GM12878 (cell line): ENCODE data around the gene IFNL1. TPM values are rescaled to one million over a fixed set of nuclear protein-coding genes. Genes with fewer than 3 reads are reported as not detected.
"Not testable (repeated sequence)": the region's sequence is repeated elsewhere in the genome, so short reads cannot be mapped to it uniquely, and the experiment has no call there.

ENCODE experiments used
- ATAC-seq: fragments of 200-7000 bp; cut with Tn5 transposase; 3 replicates; pipeline ENCODE4 v1.9.1; 2020; ENCODE audit warnings: mild to moderate bottlenecking, moderate library complexity
- BruUV-seq: library from RNA; stranded (reverse); fragments of 400-500 nt; replicated peaks from 2 replicates; lab custom pipeline; 2021; lab: Mats Ljungman, UMichigan
- CTCF ChIA-PET: fragments of 300-600 bp; sonication (Branson Sonifier 250); formaldehyde crosslinking; extraction: SDS; loops from one replicate; lab custom pipeline; 2021; ENCODE audit warnings: inconsistent platforms; lab: Yijun Ruan, JAX
- POLR2A ChIA-PET: fragments of 350-600 bp; formaldehyde crosslinking; extraction: SDS; loops from one replicate; lab custom pipeline; 2021; ENCODE audit warnings: inconsistent platforms; lab: Charles Lee
- RAD21 ChIA-PET: fragments of 300-600 bp; sonication (Branson Sonifier 250); formaldehyde crosslinking; loops from one replicate; lab custom pipeline; 2023; ENCODE audit warnings: antibody characterized with exemption; ENCODE audit not compliant: unreplicated experiment; lab: Charles Lee
- SMC1A ChIA-PET: fragments of 300-600 bp; sonication (Branson Sonifier 250); formaldehyde crosslinking; loops from one replicate; lab custom pipeline; 2023; ENCODE audit not compliant: unreplicated experiment, uncharacterized antibody; lab: Charles Lee
- DNase-seq: peaks from one replicate; pipeline ENCODE4 v3.0.0-alpha.2; 2011; ENCODE audit warnings: low read depth, low spot score
- FAIRE-seq: peaks from 3 replicates; lab custom pipeline; 2011; peaks lifted over from hg19 to GRCh38; lab: Jason Lieb, UNC
- H2AFZ ChIP-seq: 2 replicates; pipeline ENCODE4 v1.6.0; 2011; ENCODE audit warnings: low read depth, low read length, control low read depth; ENCODE audit not compliant: control insufficient read depth
- H3K27ac ChIP-seq: 2 replicates; pipeline ENCODE4 v1.5.1; 2011; ENCODE audit warnings: control low read depth; ENCODE audit not compliant: control insufficient read depth, insufficient read depth
- H3K27me3 ChIP-seq, 2 experiments: replicated peaks in 1 of 2; 2 replicates each; pipeline versions ENCODE4 v1.6.0 to v1.6.1; 2011; ENCODE audit warnings: low read length in 1 of 2; ENCODE audit not compliant: control insufficient read depth in 2 of 2, insufficient read depth in 2 of 2
- H3K36me3 ChIP-seq, 2 experiments: 2 replicates each; pipeline ENCODE4 v1.5.1; 2011; ENCODE audit warnings: low read length in 1 of 2; ENCODE audit not compliant: control insufficient read depth in 2 of 2, insufficient read depth in 2 of 2
- H3K4me1 ChIP-seq: 2 replicates; pipeline ENCODE4 v1.6.1; 2011; ENCODE audit warnings: mild to moderate bottlenecking, low read length, moderate library complexity, mixed read lengths; ENCODE audit not compliant: control insufficient read depth, insufficient read depth
- H3K4me2 ChIP-seq: 2 replicates; pipeline ENCODE4 v1.6.0; 2011; ENCODE audit warnings: control low read depth; ENCODE audit not compliant: control insufficient read depth, insufficient read depth
- H3K4me3 ChIP-seq: fragments of 200-600 bp; sonication (generic); 2 replicates; pipeline ENCODE4 v1.5.1; 2016
- H3K79me2 ChIP-seq: 2 replicates; pipeline ENCODE4 v1.6.0; 2011; ENCODE audit warnings: low read length; ENCODE audit not compliant: control insufficient read depth, insufficient read depth
- H3K9ac ChIP-seq: 2 replicates; pipeline ENCODE4 v1.8.0; 2011; ENCODE audit warnings: low read length, control low read depth, mixed read lengths; ENCODE audit not compliant: control insufficient read depth, insufficient read depth
- H3K9me3 ChIP-seq: replicated peaks from 3 replicates; pipeline ENCODE4 v1.5.1; 2011; ENCODE audit warnings: mild to moderate bottlenecking, low read length; ENCODE audit not compliant: control insufficient read depth, insufficient read depth
- H4K20me1 ChIP-seq: 2 replicates; pipeline ENCODE4 v1.6.0; 2011; ENCODE audit not compliant: control insufficient read depth, insufficient read depth
- CEBPB ChIP-seq, 2 experiments: fragments of 150-350 bp in 1 of 2; IDR thresholded peaks; 2 replicates each; pipeline ENCODE4 v1.6.1; 2012 to 2014; ENCODE audit warnings: low read depth in 2 of 2, low read length in 2 of 2, borderline replicate concordance in 1 of 2, inconsistent platforms in 1 of 2
- CREM ChIP-seq: IDR thresholded peaks from 2 replicates; pipeline ENCODE4 v1.6.1; 2014; ENCODE audit warnings: antibody characterized with exemption, low read depth
- HDAC6 ChIP-seq: fragments of 200-600 bp; sonication (generic); IDR thresholded peaks from one replicate; pipeline ENCODE4 v1.8.0; 2017; ENCODE audit warnings: antibody characterized with exemption; ENCODE audit not compliant: unreplicated experiment
- MEF2A ChIP-seq: IDR thresholded peaks from 2 replicates; pipeline ENCODE4 v1.6.1; 2011; ENCODE audit warnings: low read depth, mild to moderate bottlenecking, low read length, moderate library complexity; ENCODE audit not compliant: insufficient read depth
- PAX5 ChIP-seq: IDR thresholded peaks from 2 replicates; pipeline ENCODE4 v1.6.1; 2011; ENCODE audit warnings: low read depth, low read length, borderline replicate concordance
- STAT1 ChIP-seq: fragments of 450-650 bp; conservative IDR thresholded peaks from 2 replicates; pipeline ENCODE4 v1.6.1; 2014; ENCODE audit warnings: antibody characterized with exemption, mild to moderate bottlenecking
- WGBS: methylation state at CpG from one replicate; pipeline ENCODE4 v1.1.6; 2016; ENCODE audit warnings: low lambda C conversion rate; ENCODE audit not compliant: insufficient replicate concordance, insufficient coverage; ENCODE audit errors: missing lambda C conversion rate; 5-methylcytosine and 5-hydroxymethylcytosine counted together
- in situ Hi-C: fragments of 300-500 bp; cut with MboI; formaldehyde crosslinking; loops from 9 replicates; pipeline ENCODE4 v1.14.3; 2018; ENCODE audit warnings: mixed read lengths
- intact Hi-C: fragments of 100-400 bp; cut with micrococcal nuclease; formaldehyde crosslinking; loops from one replicate; pipeline ENCODE4 v1.14.2; 2022; ENCODE audit not compliant: unreplicated experiment
- polyA plus RNA-seq, 11 experiments: library from polyadenylated mRNA; depleted of rRNA in 4 of 11; unstranded in 6 of 11; stranded (reverse) in 5 of 11; fragments of >200 nt; fragmentation: Nextera tagmentation in 4 of 11; fragmentation: Illumina TruSeq in 1 of 11; extraction: Ambion mirVana in 4 of 11; extraction: Trizol in 1 of 11; gene quantifications; 1 replicate in 1 of 11; 2 replicates in 10 of 11; pipeline versions ENCODE4 v1.2.1 to v1.2.3, GENCODE V29; 2011 to 2016; ENCODE audit warnings: inconsistent platforms in 2 of 11, missing spikeins in 2 of 11, low read depth in 1 of 11
- total RNA-seq, 4 experiments: library from RNA; depleted of rRNA in 3 of 4; stranded (reverse); fragments of >200 nt in 3 of 4; fragmentation: Illumina TruSeq in 1 of 4; extraction: Trizol in 1 of 4; gene quantifications; 2 replicates each; pipeline versions ENCODE4 v1.2.1 to v1.2.3, GENCODE V29; 2013 to 2021
- TF ChIP-seq, protein P1 (sequence below): fragments of 450-650 bp; IDR thresholded peaks from 2 replicates; pipeline ENCODE4 v1.6.1; 2017; ENCODE audit warnings: mild to moderate bottlenecking
- TF ChIP-seq, protein P2 (sequence below): fragments of 450-650 bp; formaldehyde crosslinking; IDR thresholded peaks from 2 replicates; pipeline ENCODE4 v1.5.0; 2022; ENCODE audit warnings: mild to moderate bottlenecking, missing genetic modification characterization

Gene IFNL1
- total and polyA plus RNA-seq, 10 of the 15 experiments (the other 5 are each of a cell fraction or from before 2014, with no cell fraction given) = not detected

DNA sequence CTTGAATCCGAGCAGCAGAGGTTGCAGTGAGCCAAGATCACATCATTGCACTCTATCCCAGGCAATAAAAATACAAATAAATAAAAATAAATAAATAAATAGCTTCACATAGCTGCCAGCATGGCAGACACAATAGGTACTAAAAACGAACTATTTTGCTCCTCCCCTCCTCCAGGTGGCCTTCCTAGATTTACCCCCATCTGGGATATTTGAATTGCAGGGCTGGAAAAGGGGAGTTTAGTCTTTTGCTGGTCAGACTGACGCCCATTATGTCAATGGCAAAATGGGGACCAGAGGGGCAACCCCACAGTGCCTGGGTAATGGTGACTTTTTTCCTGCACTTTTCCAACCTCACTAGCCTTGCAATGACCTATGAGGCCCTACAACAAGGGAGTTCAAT lies 40.3 kb downstream of the IFNL1 start (continued):
- TF ChIP-seq, protein P1, sequence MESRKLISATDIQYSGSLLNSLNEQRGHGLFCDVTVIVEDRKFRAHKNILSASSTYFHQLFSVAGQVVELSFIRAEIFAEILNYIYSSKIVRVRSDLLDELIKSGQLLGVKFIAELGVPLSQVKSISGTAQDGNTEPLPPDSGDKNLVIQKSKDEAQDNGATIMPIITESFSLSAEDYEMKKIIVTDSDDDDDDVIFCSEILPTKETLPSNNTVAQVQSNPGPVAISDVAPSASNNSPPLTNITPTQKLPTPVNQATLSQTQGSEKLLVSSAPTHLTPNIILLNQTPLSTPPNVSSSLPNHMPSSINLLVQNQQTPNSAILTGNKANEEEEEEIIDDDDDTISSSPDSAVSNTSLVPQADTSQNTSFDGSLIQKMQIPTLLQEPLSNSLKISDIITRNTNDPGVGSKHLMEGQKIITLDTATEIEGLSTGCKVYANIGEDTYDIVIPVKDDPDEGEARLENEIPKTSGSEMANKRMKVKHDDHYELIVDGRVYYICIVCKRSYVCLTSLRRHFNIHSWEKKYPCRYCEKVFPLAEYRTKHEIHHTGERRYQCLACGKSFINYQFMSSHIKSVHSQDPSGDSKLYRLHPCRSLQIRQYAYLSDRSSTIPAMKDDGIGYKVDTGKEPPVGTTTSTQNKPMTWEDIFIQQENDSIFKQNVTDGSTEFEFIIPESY = no peak
- no peak for TF ChIP-seq PAX5
- no peak for TF ChIP-seq CREM

DNA sequence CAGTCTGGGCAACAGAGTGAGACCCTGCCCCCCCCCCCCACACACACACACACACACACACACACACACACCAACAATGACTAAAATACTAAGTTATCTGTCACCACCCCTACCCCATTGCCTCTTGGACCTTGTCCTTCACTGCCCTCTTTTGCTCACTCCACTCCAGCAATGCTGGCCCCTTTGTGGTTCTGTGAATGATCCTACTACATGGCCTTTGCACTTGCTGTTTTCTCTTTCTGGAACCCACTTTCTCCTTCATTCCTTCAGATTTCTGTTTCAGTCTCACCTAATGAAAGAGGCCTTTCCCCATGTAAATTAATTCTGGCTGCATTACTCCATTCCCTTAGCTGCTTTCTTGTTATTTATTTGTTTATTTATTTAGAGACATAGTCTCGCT lies 43.5 kb downstream of the IFNL1 start:
- ChIA-PET POLR2A (interaction anchor here (0.6 to 0.7 kb wide), 2 partner anchors 260 to 495 kb away, joined by 3 read pairs; partner anchors contain the start of gene DYRK1B), CTCF (interaction anchor here (1.0 kb wide), 1 partner anchor 218 kb away, joined by 3 read pairs; no protein-coding TSS in a partner anchor), SMC1A (no interaction called here), RAD21 (no interaction called here)
- Histone ChIP-seq H3K27ac (no peak overlapping the region), H3K27me3 (no peaks in the 10 kb centered on the region), H3K36me3 (no peaks in the 10 kb centered on the region), H3K79me2 (peaks cover 20% of the 10 kb centered on the region), H4K20me1 (no peaks in the 10 kb centered on the region), H3K4me2 (no peak overlapping the region), H3K4me3 (no peak overlapping the region), H3K9ac (no peak overlapping the region), H3K9me3 (no peaks in the 10 kb centered on the region), H2AFZ (no peak overlapping the region), H3K4me1 (peaks cover 17% of the 10 kb centered on the region)
- in situ Hi-C loops (no loop called here), intact Hi-C loops (loop anchor here (5.0 kb wide), 1 partner anchor 193 kb away; the partner anchor contains the start of gene EID2B)
- FAIRE-seq = no peak
- DNase-seq = no peak
- no TSS peak for BruUV-seq
- WGBS = 89% methylated on average over 1 of the region's 1 CpG
- TF ChIP-seq STAT1 (no peak), CEBPB (IDR thresholded peaks at IDR 0.05; ENCODE audit: borderline replicate concordance in 1 of 2, low read depth in 2 of 2, low read length in 2 of 2) (no peak), HDAC6 (no peak), MEF2A (no peak)
- TF ChIP-seq, protein P2, sequence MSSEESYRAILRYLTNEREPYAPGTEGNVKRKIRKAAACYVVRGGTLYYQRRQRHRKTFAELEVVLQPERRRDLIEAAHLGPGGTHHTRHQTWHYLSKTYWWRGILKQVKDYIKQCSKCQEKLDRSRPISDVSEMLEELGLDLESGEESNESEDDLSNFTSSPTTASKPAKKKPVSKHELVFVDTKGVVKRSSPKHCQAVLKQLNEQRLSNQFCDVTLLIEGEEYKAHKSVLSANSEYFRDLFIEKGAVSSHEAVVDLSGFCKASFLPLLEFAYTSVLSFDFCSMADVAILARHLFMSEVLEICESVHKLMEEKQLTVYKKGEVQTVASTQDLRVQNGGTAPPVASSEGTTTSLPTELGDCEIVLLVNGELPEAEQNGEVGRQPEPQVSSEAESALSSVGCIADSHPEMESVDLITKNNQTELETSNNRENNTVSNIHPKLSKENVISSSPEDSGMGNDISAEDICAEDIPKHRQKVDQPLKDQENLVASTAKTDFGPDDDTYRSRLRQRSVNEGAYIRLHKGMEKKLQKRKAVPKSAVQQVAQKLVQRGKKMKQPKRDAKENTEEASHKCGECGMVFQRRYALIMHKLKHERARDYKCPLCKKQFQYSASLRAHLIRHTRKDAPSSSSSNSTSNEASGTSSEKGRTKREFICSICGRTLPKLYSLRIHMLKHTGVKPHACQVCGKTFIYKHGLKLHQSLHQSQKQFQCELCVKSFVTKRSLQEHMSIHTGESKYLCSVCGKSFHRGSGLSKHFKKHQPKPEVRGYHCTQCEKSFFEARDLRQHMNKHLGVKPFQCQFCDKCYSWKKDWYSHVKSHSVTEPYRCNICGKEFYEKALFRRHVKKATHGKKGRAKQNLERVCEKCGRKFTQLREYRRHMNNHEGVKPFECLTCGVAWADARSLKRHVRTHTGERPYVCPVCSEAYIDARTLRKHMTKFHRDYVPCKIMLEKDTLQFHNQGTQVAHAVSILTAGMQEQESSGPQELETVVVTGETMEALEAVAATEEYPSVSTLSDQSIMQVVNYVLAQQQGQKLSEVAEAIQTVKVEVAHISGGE (CRISPR knock-in tag) = no peak
- TF ChIP-seq, all 136 proteins: peak for 0
- no peak for ATAC-seq

DNA sequence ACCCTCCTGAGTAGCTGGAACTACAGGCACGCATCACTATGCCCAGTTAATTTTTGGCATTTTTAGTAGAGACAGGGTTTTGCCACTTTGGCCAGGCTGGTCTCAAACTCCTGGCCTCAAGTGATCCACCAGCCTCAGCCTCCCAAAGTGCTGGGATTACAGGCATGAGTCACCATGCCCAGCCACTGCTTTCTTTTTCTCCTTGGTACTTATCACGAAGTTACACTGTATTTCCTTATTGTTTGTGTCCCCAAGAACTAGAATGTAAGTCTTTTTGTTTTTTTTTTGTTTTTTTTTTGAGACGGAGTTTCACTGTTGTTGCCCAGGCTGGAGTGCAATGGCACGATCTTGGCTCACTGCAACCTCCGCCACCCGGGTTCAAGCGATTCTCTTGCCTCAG lies 43.9 kb downstream of the IFNL1 start:
- intact Hi-C loops = loop anchor here (5.0 kb wide), 1 partner anchor 192 kb away; the partner anchor contains the start of gene EID2B
- H3K27me3 ChIP-seq, H3K9ac ChIP-seq, ATAC-seq, H3K4me2 ChIP-seq, POLR2A ChIA-PET, SMC1A ChIA-PET, H3K36me3 ChIP-seq, RAD21 ChIA-PET, BruUV-seq, in situ Hi-C loops, DNase-seq, H3K4me3 ChIP-seq, H3K9me3 ChIP-seq, H3K27ac ChIP-seq, H4K20me1 ChIP-seq, H2AFZ ChIP-seq, FAIRE-seq: not testable (repeated sequence)
- Histone ChIP-seq H3K4me1 (peaks cover 17% of the 10 kb centered on the region), H3K79me2 (peaks cover 17% of the 10 kb centered on the region)
- CTCF ChIA-PET = interaction anchor here (1.0 kb wide), 1 partner anchor 218 kb away, joined by 3 read pairs; no protein-coding TSS in a partner anchor
- WGBS = 93% methylated on average over 7 of the region's 7 CpGs
